GM12873 (cell line): ENCODE results near the gene FRS2.

Experiments used
- TF ChIP-seq, protein P1 (sequence below): IDR thresholded peaks from 2 replicates; pipeline ENCODE4 v1.5.1; 2012; ENCODE audit warnings: low read depth, mild to moderate bottlenecking, moderate library complexity, low read length, control low read depth; ENCODE audit not compliant: insufficient read depth; ENCODE audit errors: missing control alignments

Gene FRS2

DNA sequence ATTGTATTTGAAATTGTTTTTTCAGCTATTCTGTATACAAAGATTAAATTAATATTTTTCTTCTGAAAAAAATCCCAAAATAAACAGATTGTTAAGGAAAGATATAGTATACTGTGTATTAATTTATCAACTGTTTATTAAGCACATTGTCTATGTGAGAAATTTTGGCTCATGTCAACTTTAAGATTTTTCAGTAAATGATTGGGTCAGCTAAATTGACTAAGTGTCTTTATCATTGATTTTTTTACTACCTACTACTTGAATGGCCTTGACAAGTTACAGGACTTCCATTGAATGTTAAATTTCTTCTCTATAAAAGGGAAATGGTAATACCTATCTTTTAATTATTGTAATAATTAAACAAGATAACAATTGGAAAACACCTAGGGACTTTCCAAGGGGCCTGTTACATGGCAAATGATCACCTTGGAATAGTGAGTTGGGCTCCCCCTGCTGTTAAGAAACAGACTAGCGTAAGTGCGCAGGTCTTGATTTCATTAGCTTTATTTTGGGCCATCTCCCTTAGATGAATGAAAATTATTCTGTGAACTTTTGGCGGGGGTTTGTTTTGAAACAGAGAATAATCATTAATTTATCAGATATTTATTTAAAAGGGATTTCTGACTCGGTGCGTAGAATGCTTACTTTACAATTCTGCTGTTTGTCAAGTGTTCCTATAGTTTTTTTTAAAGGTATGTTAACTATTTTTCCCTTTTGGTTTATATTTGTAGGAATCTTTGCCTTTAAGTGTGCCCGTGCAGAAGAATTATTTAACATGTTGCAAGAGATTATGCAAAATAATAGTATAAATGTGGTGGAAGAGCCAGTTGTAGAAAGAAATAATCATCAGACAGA, 100.6 kb downstream of the FRS2 start:
- TF ChIP-seq, protein P1, sequence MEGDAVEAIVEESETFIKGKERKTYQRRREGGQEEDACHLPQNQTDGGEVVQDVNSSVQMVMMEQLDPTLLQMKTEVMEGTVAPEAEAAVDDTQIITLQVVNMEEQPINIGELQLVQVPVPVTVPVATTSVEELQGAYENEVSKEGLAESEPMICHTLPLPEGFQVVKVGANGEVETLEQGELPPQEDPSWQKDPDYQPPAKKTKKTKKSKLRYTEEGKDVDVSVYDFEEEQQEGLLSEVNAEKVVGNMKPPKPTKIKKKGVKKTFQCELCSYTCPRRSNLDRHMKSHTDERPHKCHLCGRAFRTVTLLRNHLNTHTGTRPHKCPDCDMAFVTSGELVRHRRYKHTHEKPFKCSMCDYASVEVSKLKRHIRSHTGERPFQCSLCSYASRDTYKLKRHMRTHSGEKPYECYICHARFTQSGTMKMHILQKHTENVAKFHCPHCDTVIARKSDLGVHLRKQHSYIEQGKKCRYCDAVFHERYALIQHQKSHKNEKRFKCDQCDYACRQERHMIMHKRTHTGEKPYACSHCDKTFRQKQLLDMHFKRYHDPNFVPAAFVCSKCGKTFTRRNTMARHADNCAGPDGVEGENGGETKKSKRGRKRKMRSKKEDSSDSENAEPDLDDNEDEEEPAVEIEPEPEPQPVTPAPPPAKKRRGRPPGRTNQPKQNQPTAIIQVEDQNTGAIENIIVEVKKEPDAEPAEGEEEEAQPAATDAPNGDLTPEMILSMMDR: peak; percentile 72

- TF ChIP-seq, protein P1: no peak
Measured at GRCh38 chr12:69575346-69575745, 105.2 kb downstream of the FRS2 start.

- TF ChIP-seq, protein P1: no peak
Measured at GRCh38 chr12:69578283-69578682, 108.1 kb downstream of the FRS2 start.

- TF ChIP-seq, protein P1: no peak
Measured at GRCh38 chr12:69579029-69579428, 108.8 kb downstream of the FRS2 start.

DNA sequence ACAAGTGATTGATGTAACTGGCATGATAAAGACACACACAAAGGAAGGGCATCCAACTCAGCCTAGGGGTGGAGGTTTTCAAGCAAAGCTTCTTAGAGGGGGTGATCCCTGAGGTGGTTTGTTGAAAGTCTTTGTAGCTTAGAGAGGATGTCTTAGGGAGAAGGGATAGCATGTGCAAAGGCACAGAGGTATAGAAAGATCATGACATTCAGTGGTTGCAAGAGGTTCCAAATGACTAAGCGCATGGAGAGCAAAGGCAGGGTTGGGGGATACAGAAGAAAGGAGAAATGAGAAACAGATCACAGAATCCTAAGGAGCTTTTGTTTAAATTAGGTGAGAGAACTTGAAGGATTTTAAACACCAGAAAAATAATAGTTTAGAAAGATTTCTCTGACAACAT, 109.9 kb downstream of the FRS2 start:
- TF ChIP-seq, protein P1: no peak

- TF ChIP-seq, protein P1: peak; percentile 12
Measured at GRCh38 chr12:69583203-69583602, 113.0 kb downstream of the FRS2 start.

- TF ChIP-seq, protein P1: peak; percentile 50
Measured at GRCh38 chr12:69585189-69586062, 115.2 kb downstream of the FRS2 start, which contains the start of gene CCT2. Gene CCT2, plus strand, starts transcription at chr12:69585459. Its CDS starts 63 bp downstream, at chr12:69585522.
